Activated naive CD4-positive, alpha-beta T cell treated with anti-CD3 and anti-CD28 coated beads, Interleukin-2, amount 50 U/mL, for 72 hours (primary cell): Measurements from ENCODE around the gene WDR72. TPM values are rescaled to one million over a fixed set of nuclear protein-coding genes. Genes with fewer than 3 reads are reported as not detected.

Experiments
- ATAC-seq, 2 donors: fragments of 150-1000 bp; cut with Tn5 transposase; 2 replicates each; pipeline ENCODE4 v1.10.0; 2021; ENCODE audit warnings: mild to moderate bottlenecking in 2 of 2, moderate library complexity in 2 of 2
- DNase-seq, 2 donors: peaks; one replicate each; pipeline ENCODE4 v3.0.0; 2021 to 2022; ENCODE audit warnings: low spot score in 2 of 2
- H3K27ac Mint-ChIP-seq, 2 donors: one replicate each; pipeline ENCODE4 v1.8.0; 2022; ENCODE audit warnings: mild to moderate bottlenecking in 2 of 2, mixed read lengths in 2 of 2
- H3K36me3 Mint-ChIP-seq, 2 donors: one replicate each; pipeline ENCODE4 v1.8.0; 2022; ENCODE audit warnings: mixed read lengths in 2 of 2
- H3K9me3 Mint-ChIP-seq, 2 donors: one replicate each; pipeline ENCODE4 v1.8.0; 2022; ENCODE audit warnings: mixed read lengths in 2 of 2
- total RNA-seq, 2 donors: library from RNA; stranded (reverse); gene quantifications; one replicate each; pipeline ENCODE4 v1.2.3, GENCODE V29; 2022

Gene WDR72
- total RNA-seq, 2 donors from 2014 or later, result not detected

DNA sequence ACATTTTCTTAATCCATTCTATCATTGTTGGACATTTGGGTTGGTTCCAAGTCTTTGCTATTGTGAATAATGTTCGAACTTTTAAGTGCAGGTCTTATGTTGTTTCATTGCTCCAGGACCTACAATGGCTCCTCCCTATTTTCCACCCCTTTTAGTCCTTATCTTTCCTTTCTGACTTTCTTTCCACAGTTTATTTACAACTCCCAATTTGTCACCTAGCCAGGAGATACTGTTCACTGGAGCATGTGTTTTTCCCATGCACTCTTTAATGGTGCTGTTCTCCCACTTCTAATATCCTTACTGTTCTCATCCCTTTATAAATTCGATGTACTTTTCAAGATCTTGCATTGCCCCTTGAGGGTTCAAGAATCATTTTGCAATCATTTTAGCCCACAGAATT, 290.0 kb downstream of the WDR72 start:
- Mint-ChIP-seq H3K36me3 (peaks cover 5 to 6% of the 10 kb centered on the region in 2 donors), H3K27ac (no peak overlapping the region), H3K9me3 (peaks cover 12 to 13% of the 10 kb centered on the region in 2 donors)
- ATAC-seq, result no peak
- no peak for DNase-seq

Other genes starting within 250 kb of the WDR72 start
- not detected for gene UNC13C, start 218.8 kb upstream of the WDR72 start, total RNA-seq